ENCODE data around the gene TGFBR3.

Gene TGFBR3

DNA sequence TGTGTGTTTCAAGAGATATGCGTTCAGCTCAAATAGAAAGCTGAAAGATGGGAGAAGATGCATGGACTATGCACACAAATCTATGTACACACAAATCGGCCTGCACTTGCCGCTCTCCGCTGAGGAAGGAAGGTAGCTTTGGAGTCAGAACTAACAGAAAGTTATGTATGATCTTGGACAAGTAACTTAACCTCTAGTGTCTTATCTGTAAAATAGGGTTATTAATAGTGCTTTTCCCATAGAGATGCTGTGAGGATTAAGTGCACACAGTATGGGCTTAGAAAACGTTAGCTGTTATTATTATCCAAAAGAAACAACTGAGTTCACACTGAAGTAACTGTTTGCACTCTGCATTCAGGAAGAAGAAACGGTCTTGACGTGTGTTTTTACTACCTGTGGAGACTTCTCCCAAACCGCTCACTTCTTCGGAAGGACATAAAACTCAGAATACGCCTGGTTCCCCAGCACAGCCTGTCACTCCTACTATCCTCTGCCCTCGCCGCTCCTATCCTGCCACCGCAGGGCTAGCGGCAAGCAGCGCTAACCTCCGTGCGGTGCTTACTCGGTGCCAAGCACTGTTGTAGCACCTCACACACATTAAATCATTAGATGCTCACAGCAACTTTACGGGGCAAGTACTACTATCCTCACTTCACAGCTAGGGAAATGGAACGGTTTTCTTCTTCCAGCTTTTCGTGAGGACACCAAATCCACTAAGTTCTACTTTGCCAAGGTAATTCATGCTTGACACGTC lies 1.3 kb downstream of the TGFBR3 start:
- no peak for DNase-seq (ENCODE audit: extremely low read depth, low read depth)
- TF ChIP-seq, protein P1, sequence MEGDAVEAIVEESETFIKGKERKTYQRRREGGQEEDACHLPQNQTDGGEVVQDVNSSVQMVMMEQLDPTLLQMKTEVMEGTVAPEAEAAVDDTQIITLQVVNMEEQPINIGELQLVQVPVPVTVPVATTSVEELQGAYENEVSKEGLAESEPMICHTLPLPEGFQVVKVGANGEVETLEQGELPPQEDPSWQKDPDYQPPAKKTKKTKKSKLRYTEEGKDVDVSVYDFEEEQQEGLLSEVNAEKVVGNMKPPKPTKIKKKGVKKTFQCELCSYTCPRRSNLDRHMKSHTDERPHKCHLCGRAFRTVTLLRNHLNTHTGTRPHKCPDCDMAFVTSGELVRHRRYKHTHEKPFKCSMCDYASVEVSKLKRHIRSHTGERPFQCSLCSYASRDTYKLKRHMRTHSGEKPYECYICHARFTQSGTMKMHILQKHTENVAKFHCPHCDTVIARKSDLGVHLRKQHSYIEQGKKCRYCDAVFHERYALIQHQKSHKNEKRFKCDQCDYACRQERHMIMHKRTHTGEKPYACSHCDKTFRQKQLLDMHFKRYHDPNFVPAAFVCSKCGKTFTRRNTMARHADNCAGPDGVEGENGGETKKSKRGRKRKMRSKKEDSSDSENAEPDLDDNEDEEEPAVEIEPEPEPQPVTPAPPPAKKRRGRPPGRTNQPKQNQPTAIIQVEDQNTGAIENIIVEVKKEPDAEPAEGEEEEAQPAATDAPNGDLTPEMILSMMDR (IDR thresholded peaks at IDR 0.05; ENCODE audit: low read depth, low read length): no peak

DNA sequence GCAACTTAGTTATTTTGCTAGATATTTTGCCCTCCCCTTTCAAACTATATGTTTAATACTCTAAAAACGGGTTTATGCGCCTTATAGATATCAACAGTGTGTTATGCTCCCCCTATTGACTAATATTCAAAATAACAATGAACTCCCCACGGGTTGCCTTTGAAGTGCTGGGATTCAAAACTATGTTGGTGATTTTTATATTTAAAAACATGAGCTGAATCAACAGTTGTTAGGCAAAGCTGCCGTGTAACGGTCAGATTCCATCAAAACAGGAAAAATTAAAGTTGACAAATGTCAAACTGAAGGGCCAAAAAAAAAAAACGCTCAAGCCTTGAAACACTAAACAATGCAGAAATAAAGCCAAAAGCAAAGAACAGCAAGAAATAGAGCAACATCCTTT lies 2.5 kb downstream of the TGFBR3 start:
- TF ChIP-seq, protein P1 (IDR thresholded peaks at IDR 0.05; ENCODE audit: low read depth, low read length): peak; percentile 49
- DNase-seq (ENCODE audit: extremely low read depth, low read depth): no peak

GRCh38 chr1:91881280-91881679 lies 4.7 kb downstream of the TGFBR3 start:
- TF ChIP-seq, protein P1 (IDR thresholded peaks at IDR 0.05; ENCODE audit: low read depth, low read length): no peak
- DNase-seq (ENCODE audit: extremely low read depth, low read depth): no peak

DNA sequence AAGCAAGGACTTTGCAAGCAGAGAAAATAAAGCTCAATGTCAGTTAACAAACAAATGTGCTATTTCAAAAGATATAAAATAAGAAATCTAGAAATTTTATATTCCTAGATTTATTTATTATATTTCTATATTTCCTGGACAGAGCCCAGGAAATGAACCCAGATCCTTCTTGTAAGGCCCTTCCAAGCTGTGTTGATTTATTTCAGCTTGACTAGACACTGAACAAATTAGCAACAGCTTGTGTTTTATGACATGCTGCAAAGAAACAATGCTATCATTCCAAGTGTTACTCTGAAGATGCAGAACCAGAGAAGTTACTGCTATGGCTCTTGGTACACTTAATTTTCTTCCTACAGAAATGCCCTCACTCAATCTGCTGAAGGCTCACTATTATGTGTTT lies 6.2 kb downstream of the TGFBR3 start:
- TF ChIP-seq, protein P1 (IDR thresholded peaks at IDR 0.05; ENCODE audit: low read depth, low read length): no peak
- DNase-seq (ENCODE audit: extremely low read depth, low read depth): no peak

- DNase-seq (ENCODE audit: extremely low read depth, low read depth): no peak
- TF ChIP-seq, protein P1 (IDR thresholded peaks at IDR 0.05; ENCODE audit: low read depth, low read length): no peak
Observed at GRCh38 chr1:91877574-91878208, 8.3 kb downstream of the TGFBR3 start.

GRCh38 chr1:91876781-91877573 lies 9.0 kb downstream of the TGFBR3 start:
- TF ChIP-seq, protein P1 (IDR thresholded peaks at IDR 0.05; ENCODE audit: low read depth, low read length): no peak
- DNase-seq (ENCODE audit: extremely low read depth, low read depth): no peak

GRCh38 chr1:91876040-91876470 lies 9.9 kb downstream of the TGFBR3 start:
- DNase-seq (ENCODE audit: extremely low read depth, low read depth): no peak
- TF ChIP-seq, protein P1 (IDR thresholded peaks at IDR 0.05; ENCODE audit: low read depth, low read length): no peak
